ENCODE measurements around the gene OTULIN. TPM values are rescaled to one million over a fixed set of nuclear protein-coding genes. Genes with fewer than 3 reads are reported as not detected.

Gene OTULIN
- total RNA-seq: 15.7 and 19.7 TPM in 2 replicates

DNA sequence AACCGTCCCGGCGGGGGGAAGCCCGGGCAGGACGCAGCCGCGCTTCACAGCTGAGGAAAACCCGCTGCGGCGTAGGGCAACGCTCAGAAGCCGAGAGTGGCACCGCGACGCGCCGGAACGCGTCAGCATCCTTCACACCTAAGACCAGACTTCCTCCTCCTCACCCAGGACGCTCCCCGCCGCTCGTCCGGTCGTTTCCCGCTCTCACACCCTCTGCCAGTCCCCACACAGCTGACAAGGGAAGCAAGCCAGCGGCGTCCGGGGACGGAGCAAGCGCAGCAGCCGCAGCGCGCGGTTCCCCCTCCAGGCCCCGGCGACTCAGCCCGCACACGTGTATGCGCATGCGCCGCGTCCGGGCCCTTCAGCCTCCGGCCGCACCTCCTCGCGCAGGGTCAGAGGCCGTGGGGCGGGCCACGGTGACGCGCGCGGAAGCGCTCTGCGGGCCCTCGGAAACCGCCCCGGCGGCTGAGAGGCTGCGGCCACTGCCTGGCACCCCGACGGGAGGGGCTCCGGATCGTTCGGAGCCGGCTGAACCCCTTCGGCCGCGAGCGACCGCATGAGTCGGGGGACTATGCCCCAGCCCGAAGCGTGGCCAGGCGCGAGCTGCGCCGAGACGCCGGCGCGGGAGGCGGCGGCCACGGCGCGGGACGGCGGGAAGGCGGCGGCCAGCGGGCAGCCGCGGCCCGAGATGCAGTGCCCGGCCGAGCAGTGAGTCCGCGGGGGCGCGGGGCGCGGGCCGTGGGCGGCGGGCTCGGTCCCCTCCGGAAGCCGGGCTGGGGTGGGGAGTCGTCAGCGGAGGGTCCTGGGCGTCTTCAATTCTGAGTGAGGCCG is at the start of gene OTULIN:
OTULIN (plus strand) TSS at position 449 of the 831 bp plus-strand sequence; CDS start at position 557, 108 bp downstream.

Other genes starting within 250 kb of the OTULIN start
- 0.68 and 1.5 TPM in 2 replicates for gene OTULINL, start 82.9 kb upstream of the OTULIN start, total RNA-seq
- 8.8 and 19.2 TPM in 2 replicates for gene ANKH, start 207.1 kb downstream of the OTULIN start, total RNA-seq

Data from pericardium fibroblast (primary cell).